Measurements from ENCODE around the gene GLA.

DNA sequence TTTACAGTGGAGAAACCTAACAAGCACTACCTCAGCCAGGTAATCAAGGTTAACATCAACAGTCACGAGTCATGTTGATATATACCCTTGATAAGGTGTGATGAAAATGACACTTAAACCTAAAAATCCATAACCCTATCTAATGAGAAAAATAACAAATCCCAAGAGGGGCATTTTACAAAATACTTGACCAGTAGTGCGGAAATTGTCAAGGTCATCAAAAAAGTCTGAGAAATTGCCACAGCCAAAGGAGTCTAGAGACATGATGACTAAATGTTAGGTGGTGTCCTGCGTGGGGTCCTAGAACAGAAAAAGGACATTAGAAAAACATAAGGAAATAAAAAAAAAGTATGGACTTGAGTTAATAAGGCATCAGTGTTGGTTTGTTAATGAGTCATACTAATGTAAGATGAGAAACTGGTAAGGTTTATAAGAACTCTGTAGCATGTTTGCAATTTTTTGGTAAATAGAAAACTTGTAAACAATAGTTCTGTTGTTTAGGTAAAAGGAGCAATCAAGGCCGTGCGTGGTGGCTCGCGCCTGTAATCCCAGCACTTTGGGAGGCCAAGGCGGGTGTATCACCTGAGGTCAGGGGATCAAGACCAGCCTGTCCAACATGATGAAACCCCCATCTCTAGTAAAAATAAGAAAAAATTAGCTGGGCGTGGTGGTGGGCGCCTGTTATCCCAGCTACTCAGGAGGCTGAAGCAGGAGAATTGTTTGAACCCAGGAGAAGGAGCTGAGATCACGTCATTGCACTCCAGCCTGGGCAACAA is 14.0 kb downstream of the GLA start:
- TF ChIP-seq CTCF (IDR thresholded peaks at IDR 0.05) (no peak), EZH2 (IDR thresholded peaks at IDR 0.05; ENCODE audit: borderline replicate concordance, insufficient read depth, low read depth, low read length, poor library complexity, severe bottlenecking) (no peak)
